Measurements from ENCODE around the gene ZC3H7A.

ZC3H7A gene

GRCh38 chr16:11799509-11800381, 2.7 kb upstream of the ZC3H7A start:
- peak overlapping the region; percentile 66 for H3K4me3 ChIP-seq (ENCODE audit: low read depth, low read length)
- TF ChIP-seq, protein P1, sequence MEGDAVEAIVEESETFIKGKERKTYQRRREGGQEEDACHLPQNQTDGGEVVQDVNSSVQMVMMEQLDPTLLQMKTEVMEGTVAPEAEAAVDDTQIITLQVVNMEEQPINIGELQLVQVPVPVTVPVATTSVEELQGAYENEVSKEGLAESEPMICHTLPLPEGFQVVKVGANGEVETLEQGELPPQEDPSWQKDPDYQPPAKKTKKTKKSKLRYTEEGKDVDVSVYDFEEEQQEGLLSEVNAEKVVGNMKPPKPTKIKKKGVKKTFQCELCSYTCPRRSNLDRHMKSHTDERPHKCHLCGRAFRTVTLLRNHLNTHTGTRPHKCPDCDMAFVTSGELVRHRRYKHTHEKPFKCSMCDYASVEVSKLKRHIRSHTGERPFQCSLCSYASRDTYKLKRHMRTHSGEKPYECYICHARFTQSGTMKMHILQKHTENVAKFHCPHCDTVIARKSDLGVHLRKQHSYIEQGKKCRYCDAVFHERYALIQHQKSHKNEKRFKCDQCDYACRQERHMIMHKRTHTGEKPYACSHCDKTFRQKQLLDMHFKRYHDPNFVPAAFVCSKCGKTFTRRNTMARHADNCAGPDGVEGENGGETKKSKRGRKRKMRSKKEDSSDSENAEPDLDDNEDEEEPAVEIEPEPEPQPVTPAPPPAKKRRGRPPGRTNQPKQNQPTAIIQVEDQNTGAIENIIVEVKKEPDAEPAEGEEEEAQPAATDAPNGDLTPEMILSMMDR (IDR thresholded peaks at IDR 0.05; ENCODE audit: low read depth, low read length, missing control alignments) = no peak
- no peak for DNase-seq (ENCODE audit: low read depth)

- no peak for DNase-seq (ENCODE audit: low read depth)
- TF ChIP-seq, protein P1 (IDR thresholded peaks at IDR 0.05; ENCODE audit: low read depth, low read length, missing control alignments) = no peak
- H3K4me3 ChIP-seq (ENCODE audit: low read depth, low read length) = peak overlapping the region; percentile 66
These were observed 1.9 kb upstream of the ZC3H7A start for GRCh38 chr16:11799017-11799381.

DNA sequence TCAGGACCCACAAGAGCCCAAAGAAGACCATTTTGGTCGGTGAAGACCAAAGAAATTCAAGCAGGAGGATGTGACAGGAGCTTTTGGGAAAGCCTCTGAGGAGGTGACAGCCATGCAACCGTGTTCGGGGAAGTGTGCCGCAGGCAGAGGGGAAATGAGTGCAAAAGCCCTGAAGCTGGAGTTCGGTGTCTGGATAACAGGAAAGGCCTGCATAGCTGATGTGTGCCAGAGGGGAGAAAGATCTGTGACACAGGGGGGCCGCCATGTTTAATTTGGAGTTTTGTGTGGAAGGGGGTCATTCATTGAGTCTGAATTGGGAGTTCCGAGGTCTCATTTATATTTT, 870 bp upstream of the ZC3H7A start:
- TF ChIP-seq, protein P1 (IDR thresholded peaks at IDR 0.05; ENCODE audit: low read depth, low read length, missing control alignments) = no peak
- DNase-seq (ENCODE audit: low read depth) = no peak
- H3K4me3 ChIP-seq (ENCODE audit: low read depth, low read length) = peak overlapping the region; percentile 66

DNA sequence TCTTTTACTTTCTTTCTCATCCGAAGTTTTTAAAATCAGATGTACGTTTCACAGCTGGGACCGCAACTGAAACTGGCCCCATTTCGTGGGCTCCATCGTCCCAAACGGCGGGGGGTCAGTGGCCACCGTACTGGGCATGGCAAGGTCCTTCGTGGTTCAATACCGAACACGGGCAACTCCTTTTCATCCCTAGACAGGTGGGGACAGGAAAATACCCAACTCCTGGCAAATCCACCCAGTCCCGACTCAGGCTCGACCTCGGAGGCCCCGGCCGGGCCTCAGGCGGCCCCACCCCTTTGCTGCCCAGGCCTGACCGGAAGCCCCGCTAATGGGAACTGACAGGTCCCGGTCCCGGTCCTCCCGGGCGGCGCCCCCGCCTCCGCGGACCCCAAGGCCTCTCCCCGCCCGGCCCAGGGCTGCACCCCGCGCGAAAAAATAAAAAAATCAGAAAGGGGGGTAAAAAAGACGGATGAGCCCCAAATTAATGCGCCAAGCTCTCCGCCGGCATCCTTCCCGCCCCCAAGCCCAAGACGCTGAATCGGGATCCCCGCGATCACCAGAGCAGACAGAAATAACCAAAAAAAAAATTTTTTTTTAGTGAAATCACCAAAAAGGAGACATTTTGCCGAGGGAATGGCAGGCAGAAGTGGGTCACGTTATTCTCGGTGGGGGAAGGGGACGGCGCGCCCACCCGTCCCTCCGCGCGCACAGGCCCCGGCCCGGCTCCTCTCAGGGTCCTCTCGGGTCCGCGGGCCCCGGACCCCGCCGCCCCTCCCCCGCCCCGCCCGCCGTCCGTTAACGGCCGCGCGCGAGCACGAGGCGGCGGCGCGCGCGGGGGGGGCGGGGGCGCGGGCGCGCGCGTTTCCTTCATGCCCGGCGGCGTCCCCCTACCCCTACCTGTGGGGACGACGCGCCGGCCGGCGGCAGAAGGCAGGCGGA, 562 bp downstream of the ZC3H7A start:
- peak overlapping the region; percentile 92 for H3K4me3 ChIP-seq (ENCODE audit: low read depth, low read length)
- DNase-seq (ENCODE audit: low read depth) = no peak
- TF ChIP-seq, protein P1 (IDR thresholded peaks at IDR 0.05; ENCODE audit: low read depth, low read length, missing control alignments) = no peak

GRCh38 chr16:11795887-11796226, 1.2 kb downstream of the ZC3H7A start:
- no peak for DNase-seq (ENCODE audit: low read depth)
- H3K4me3 ChIP-seq (ENCODE audit: low read depth, low read length) = peak overlapping the region; percentile 92
- TF ChIP-seq, protein P1 (IDR thresholded peaks at IDR 0.05; ENCODE audit: low read depth, low read length, missing control alignments) = no peak

DNA sequence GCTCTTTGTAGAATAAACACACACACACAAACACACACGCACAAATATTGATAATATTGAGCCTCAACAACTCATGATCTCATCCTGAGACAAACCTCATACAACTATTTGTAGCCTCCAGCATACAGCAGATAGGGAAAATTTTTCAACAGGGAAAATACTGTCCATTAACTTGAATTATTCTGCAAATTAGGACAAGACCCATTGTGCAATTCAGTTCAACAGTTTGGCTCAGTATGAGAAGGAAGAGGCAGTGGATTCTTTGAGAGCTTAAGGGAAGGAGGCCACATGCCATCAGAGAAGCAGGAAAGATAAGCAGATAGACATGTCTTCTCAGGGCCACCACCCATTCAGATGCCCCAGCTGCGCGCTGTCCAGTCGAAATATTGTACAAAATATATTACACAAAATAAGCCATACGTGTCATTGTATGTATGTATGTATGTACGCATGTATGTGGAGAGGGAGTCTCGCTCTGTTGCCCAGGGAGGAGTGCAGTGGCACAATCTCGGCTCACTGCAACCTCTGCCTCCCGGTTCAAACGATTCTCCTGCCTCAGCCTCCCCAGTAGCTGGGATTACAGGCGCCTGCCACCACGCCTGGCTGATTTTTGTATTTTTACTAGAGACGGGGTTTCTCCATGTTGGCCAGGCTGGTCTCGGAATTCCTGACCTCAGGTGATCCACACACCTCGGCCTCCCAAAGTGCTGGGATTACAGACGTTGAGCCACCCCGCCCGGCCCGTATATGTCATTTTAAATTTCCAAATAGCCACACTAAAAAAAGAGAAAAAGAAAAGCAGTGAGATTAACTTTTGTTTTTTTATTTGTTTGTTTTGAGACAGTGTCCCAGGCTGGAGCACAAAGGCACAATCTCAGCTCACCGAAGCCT, 1.8 kb downstream of the ZC3H7A start:
- TF ChIP-seq, protein P1 (IDR thresholded peaks at IDR 0.05; ENCODE audit: low read depth, low read length, missing control alignments) = no peak
- no peak for DNase-seq (ENCODE audit: low read depth)
- H3K4me3 ChIP-seq (ENCODE audit: low read depth, low read length) = peak overlapping the region; percentile 92

Data from GM12864 (cell line).